ENCODE measurements around the gene SPATS2. TPM values are rescaled to one million over a fixed set of nuclear protein-coding genes. Genes with fewer than 3 reads are reported as not detected.

SPATS2 gene
- total and polyA plus RNA-seq, 10 of the 15 experiments (the other 5 are each of a cell fraction or from before 2014, with no cell fraction given): 9.0 to 54.2 (median 27.5) TPM

- TF ChIP-seq ZZZ3 (IDR thresholded peaks at IDR 0.05; ENCODE audit: control insufficient read depth, insufficient read length, low read depth) (no peak), SIN3A (IDR thresholded peaks at IDR 0.05; ENCODE audit: low read depth, low read length) (peak; percentile 100), CHD1 (IDR thresholded peaks at IDR 0.05; ENCODE audit: low read depth, low read length) (peak; percentile 47; the same call in 1 of the 2 replicates), KLF5 (IDR thresholded peaks at IDR 0.05; ENCODE audit: partially characterized antibody) (no peak), SKIL (IDR thresholded peaks at IDR 0.05; ENCODE audit: low read depth, poor library complexity, severe bottlenecking) (no peak), NR2F1 (conservative IDR thresholded peaks at IDR 0.05) (no peak), NRF1 (conservative IDR thresholded peaks at IDR 0.05; ENCODE audit: low read depth, low read length) (no peak), HCFC1 (IDR thresholded peaks at IDR 0.05; ENCODE audit: low read length) (no peak), REST (IDR thresholded peaks at IDR 0.05; ENCODE audit: low read depth, low read length) (no peak), WRNIP1 (IDR thresholded peaks at IDR 0.05; ENCODE audit: borderline replicate concordance, low read depth, low read length) (no peak), CREB1 (IDR thresholded peaks at IDR 0.05; ENCODE audit: low read depth) (peak; percentile 92), ELK1 (IDR thresholded peaks at IDR 0.05; ENCODE audit: low read depth, low read length) (no peak), GATAD2B (conservative IDR thresholded peaks at IDR 0.05; ENCODE audit: low read depth) (0 out of 2 replicates have a peak, but pooled peaks have one; percentile 39), LARP7 (IDR thresholded peaks at IDR 0.05) (no peak), ESRRA (IDR thresholded peaks at IDR 0.05; ENCODE audit: low read length) (no peak), ZNF592 (IDR thresholded peaks at IDR 0.05) (no peak), SMC3 (IDR thresholded peaks at IDR 0.05; ENCODE audit: borderline replicate concordance, low read length) (no peak), STAT1 (conservative IDR thresholded peaks at IDR 0.05) (no peak), CBFB (IDR thresholded peaks at IDR 0.05; ENCODE audit: low read depth) (0 out of 2 replicates have a peak, but pooled peaks have one; percentile 30), RELA (IDR thresholded peaks at IDR 0.05; ENCODE audit: borderline replicate concordance, partially characterized antibody) (no peak)
These were observed 44.3 kb upstream of the SPATS2 start, which contains the start of gene TROAP (continued) for GRCh38 chr12:49322708-49323523.
